Neutrophil (primary cell): ENCODE results near the gene CELF4.

Experiments used
- H3K27ac ChIP-seq: fragments of 200-600 bp; sonication (generic); 2 replicates; pipeline ENCODE4 v1.5.1; 2016; ENCODE audit warnings: mild to moderate bottlenecking, moderate library complexity
- H3K27me3 ChIP-seq: fragments of 200-600 bp; sonication (generic); 2 replicates; pipeline ENCODE4 v1.6.0; 2016; ENCODE audit warnings: mild to moderate bottlenecking
- H3K36me3 ChIP-seq: fragments of 200-600 bp; sonication (generic); 2 replicates; pipeline ENCODE4 v1.5.1; 2017
- H3K4me1 ChIP-seq, 2 experiments: fragments of 200-600 bp in 1 of 2; sonication (generic) in 1 of 2; 1 replicate in 1 of 2; 2 replicates in 1 of 2; pipeline versions ENCODE4 v1.5.1 to v1.6.1; 2013 to 2016; ENCODE audit warnings: low read depth in 1 of 2, low read length in 1 of 2, mild to moderate bottlenecking in 1 of 2, moderate library complexity in 1 of 2; ENCODE audit not compliant: control insufficient read depth in 1 of 2, insufficient read depth in 1 of 2
- H3K4me3 ChIP-seq, 2 experiments: fragments of 200-600 bp in 1 of 2; sonication (generic) in 1 of 2; 1 replicate in 1 of 2; 2 replicates in 1 of 2; pipeline ENCODE4 v1.5.1; 2013 to 2016; ENCODE audit warnings: low read depth in 1 of 2, low read length in 1 of 2, mild to moderate bottlenecking in 1 of 2, moderate library complexity in 1 of 2
- H3K9me3 ChIP-seq: fragments of 200-600 bp; sonication (generic); 2 replicates; pipeline ENCODE4 v1.5.1; 2016
- TF ChIP-seq, protein P1 (sequence below): fragments of 200-600 bp; sonication (generic); IDR thresholded peaks from 2 replicates; pipeline ENCODE4 v1.5.1; 2016; ENCODE audit warnings: antibody characterized with exemption

Gene CELF4

DNA sequence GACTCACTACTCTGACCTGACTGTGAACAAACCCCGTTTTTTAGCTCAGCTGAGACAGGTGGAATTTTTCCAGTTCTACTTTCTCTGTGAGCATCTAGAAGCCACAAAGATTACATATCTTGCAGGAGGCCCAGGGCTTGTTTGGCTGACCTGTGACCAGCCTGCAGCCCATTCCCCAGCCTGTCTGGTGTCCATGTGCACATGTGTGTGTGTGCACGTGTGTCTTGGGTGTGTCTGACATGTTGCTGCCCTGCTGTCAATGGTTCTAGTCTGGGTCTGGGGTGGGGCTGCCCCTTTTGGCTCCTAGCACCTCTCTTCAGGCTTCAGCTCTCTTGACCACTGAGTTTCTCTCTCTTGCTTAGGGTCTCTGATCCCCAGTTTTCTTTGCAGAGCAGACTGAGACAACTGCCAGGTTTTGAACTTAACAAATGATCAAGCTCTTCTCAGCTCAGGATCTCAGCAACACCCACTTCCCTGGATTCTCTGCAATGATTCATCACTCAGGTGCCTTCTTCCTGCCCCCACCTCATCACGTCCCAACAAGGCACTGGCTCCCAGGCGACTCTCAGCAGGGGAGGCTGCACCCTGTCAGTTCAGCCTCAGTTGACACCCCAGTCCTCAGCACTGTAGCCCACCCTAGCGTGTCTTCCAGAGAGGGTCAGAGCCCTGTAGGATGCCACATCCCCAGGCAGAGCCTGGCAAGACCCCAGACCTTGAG is 130.3 kb downstream of the CELF4 start:
- Histone ChIP-seq H3K9me3 (no peaks in the 10 kb centered on the region), H3K4me1 (no peaks in the 10 kb centered on the region), H3K36me3 (no peaks in the 10 kb centered on the region), H3K27me3 (peaks cover 16% of the 10 kb centered on the region), H3K4me3 (no peak overlapping the region), H3K27ac (no peak overlapping the region)
- TF ChIP-seq, protein P1, sequence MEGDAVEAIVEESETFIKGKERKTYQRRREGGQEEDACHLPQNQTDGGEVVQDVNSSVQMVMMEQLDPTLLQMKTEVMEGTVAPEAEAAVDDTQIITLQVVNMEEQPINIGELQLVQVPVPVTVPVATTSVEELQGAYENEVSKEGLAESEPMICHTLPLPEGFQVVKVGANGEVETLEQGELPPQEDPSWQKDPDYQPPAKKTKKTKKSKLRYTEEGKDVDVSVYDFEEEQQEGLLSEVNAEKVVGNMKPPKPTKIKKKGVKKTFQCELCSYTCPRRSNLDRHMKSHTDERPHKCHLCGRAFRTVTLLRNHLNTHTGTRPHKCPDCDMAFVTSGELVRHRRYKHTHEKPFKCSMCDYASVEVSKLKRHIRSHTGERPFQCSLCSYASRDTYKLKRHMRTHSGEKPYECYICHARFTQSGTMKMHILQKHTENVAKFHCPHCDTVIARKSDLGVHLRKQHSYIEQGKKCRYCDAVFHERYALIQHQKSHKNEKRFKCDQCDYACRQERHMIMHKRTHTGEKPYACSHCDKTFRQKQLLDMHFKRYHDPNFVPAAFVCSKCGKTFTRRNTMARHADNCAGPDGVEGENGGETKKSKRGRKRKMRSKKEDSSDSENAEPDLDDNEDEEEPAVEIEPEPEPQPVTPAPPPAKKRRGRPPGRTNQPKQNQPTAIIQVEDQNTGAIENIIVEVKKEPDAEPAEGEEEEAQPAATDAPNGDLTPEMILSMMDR = no peak

DNA sequence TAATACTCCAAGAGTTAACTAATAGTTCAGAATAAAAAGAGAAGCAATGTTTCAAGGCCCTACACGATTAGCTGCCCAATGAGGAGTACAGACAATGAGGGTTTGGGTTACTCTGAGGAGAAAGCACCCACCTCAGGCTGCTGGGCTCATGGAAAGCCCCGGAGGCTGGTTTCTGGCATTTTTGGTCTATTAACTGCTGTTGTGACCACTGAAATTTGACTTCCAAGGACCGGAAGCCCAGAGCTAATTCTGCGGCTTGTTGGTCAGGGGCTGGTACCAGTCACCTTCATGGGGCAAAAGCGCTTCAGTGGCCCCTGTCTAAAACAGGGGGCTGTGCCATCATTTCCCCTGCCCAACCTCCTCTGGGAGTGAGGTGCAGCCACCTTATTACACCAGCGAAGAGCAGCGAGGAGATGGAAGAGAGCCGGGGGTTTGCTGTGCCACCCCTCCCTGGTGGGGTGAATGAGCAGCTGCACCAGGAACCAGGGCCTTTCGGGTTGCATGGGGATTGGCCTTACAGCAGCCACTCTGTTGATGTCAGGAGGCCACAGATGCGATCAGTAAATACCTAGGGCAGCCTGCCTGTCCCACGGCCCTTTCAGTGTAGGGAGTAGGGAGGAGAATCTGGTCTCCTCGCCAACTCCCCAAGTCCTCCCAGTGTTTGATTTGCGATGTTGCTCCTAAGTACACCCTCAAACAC is 131.3 kb downstream of the CELF4 start:
- TF ChIP-seq, protein P1 = no peak
- Histone ChIP-seq H3K27me3 (peaks cover 16% of the 10 kb centered on the region), H3K4me1 (no peaks in the 10 kb centered on the region), H3K36me3 (no peaks in the 10 kb centered on the region), H3K9me3 (no peaks in the 10 kb centered on the region), H3K4me3 (no peak overlapping the region), H3K27ac (no peak overlapping the region)

DNA sequence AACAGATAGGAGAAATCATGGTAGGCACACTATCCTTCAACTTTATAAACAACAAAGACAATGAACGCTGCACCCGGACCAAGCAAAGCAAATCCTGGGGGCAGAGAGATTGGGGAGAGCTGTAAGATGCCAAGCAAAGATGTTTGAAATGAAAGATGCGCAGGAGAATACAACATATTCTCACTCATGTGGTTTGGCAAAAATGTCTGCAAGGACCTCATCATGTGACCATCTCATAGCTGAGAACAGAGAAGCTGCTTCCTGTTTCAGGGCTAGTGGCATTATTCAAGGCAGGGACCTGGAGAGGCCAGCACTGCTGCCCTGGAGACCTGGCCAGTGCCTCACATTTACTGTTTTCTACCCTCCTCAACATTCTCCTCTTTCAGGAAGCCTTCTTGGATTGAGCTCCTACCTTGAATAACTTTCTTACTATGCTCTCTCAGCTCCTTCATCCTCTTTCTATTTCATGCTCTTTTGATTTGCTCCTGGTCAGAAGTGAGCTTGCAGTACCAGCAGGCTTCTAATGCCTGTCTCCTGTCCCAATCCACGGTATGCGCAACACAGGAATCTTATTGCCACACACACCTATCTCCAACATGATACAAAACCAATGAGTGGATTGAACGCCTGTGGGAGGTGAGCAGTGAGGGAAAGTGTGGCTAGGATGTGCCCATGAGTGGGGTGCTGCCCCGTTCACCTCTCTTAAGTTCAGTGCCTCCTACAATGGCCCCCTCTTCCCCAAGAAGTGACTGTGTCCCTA is 133.0 kb downstream of the CELF4 start:
- TF ChIP-seq, protein P1 = no peak
- no peaks in the 10 kb centered on the region for H3K36me3 ChIP-seq
- no peaks in the 10 kb centered on the region for H3K4me1 ChIP-seq
- H3K27me3 ChIP-seq = peaks cover 16% of the 10 kb centered on the region
- no peak overlapping the region for H3K27ac ChIP-seq
- no peak overlapping the region for H3K4me3 ChIP-seq
- no peaks in the 10 kb centered on the region for H3K9me3 ChIP-seq

DNA sequence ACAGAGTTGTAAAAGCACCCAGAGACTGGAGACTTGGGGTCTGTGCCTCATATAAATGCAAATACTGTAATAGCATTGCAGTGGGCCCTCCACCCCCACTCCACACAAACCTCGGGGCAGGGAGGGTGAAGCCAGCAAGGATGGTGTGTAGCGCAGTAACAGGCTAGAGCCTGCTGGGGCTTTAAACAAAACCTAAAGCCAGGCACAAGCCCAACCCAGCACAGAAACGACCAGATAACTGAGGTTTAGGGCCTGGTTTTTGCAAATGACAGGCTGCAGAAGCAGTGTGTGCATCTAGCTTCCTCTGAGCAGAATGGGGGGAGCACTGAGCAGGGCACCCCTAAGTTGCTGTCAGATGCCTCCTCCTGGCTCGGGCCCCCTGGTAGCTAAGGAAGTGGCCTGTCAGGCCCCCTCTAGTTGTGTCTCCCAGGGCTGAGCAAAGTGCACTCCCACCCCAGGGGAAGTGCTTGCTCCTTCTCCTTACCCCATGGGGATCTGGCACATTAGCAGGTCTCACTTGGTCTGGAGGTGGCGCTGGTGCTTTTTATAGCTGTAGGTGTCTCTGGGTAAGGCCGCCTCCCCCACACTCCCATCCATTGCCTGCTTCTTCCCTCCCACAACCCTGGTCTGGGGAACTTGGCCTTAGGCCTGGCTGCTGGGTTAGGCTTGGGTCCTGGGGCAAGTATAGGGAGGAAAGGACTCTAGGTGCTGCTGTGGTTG is 135.1 kb downstream of the CELF4 start:
- TF ChIP-seq, protein P1 = no peak
- no peaks in the 10 kb centered on the region for H3K36me3 ChIP-seq

DNA sequence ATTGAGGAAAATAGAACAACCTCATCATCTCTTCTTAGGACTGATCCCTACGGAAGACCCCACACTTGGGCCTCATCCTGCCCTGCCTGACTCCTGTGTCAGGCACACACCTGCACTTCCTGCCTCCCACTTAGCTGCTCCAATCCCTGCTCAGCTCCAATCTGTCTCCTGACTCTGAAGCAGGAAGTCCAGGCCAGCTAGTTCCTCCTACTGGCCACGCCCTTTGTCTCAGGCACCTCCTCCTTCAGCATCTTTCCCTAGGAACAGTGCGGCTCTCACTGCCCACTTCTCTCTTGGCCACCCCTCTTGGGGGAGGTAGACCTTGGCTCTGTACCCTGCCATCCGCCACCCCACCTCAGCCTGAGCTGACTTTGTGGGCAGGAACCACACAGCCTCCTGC is 135.8 kb downstream of the CELF4 start:
- TF ChIP-seq, protein P1 = no peak
- Histone ChIP-seq H3K27ac (no peak overlapping the region), H3K36me3 (no peaks in the 10 kb centered on the region)

More for the DNA sequence above, 135.1 kb downstream of the CELF4 start:
- peaks cover 5% of the 10 kb centered on the region for H3K27me3 ChIP-seq
- no peak overlapping the region for H3K27ac ChIP-seq
- H3K4me1 ChIP-seq = no peaks in the 10 kb centered on the region
- no peaks in the 10 kb centered on the region for H3K9me3 ChIP-seq
- no peak overlapping the region for H3K4me3 ChIP-seq

More for the DNA sequence above, 135.8 kb downstream of the CELF4 start:
- no peaks in the 10 kb centered on the region for H3K27me3 ChIP-seq
- H3K9me3 ChIP-seq = no peaks in the 10 kb centered on the region
- no peaks in the 10 kb centered on the region for H3K4me1 ChIP-seq
- H3K4me3 ChIP-seq = no peak overlapping the region
